DMS79 (cell line): ENCODE measurements around the gene CCDC137.
"Not testable (repeated sequence)": the region's sequence is repeated elsewhere in the genome, so short reads cannot be mapped to it uniquely, and the experiment has no call there.

Experiments used
- DNase-seq: peaks from one replicate; lab custom pipeline; 2025; lab: John Stamatoyannopoulos, UW

The CCDC137 gene, protein sequence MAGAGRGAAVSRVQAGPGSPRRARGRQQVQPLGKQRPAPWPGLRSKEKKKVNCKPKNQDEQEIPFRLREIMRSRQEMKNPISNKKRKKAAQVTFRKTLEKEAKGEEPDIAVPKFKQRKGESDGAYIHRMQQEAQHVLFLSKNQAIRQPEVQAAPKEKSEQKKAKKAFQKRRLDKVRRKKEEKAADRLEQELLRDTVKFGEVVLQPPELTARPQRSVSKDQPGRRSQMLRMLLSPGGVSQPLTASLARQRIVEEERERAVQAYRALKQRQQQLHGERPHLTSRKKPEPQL

GRCh38 chr17:81666342-81667191 lies at the start of gene CCDC137, which contains the start of gene OXLD1:
Gene CCDC137, plus strand, starts transcription at chr17:81666737. Its CDS starts 30 bp downstream, at chr17:81666767.
Gene OXLD1, minus strand, starts transcription at chr17:81666605. Its CDS starts 28 bp downstream, at chr17:81666577.
- peak; percentile 50 for DNase-seq

- DNase-seq: no peak
These were observed 49.7 kb upstream of the CCDC137 start for GRCh38 chr17:81616877-81617276.

DNA sequence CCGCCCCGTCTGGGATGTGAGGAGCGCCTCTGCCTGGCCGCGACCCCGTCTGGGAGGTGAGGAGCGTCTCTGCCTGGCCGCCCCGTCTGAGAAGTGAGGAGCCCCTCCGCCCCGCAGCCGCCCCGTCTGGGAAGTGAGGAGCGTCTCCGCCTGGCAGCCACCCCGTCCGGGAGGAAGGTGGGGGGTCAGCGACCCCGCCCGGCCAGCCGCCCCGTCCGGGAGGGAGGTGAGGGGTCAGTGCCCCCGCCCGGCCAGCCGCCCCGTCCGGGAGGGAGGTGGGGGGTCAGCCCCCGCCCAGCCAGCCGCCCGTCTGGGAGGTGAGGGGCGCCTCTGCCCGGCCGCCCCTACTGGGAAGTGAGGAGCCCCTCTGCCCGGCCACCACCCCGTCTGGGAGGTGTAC lies 48.2 kb upstream of the CCDC137 start:
- not testable (repeated sequence) for DNase-seq

GRCh38 chr17:81621494-81622130 lies 44.9 kb upstream of the CCDC137 start:
- no peak for DNase-seq

GRCh38 chr17:81630274-81630673 lies 36.3 kb upstream of the CCDC137 start:
- DNase-seq: no peak

GRCh38 chr17:81631482-81631881 lies 35.1 kb upstream of the CCDC137 start:
- DNase-seq: no peak

- no peak for DNase-seq
These were observed 31.1 kb upstream of the CCDC137 start for GRCh38 chr17:81635431-81635830.

DNA sequence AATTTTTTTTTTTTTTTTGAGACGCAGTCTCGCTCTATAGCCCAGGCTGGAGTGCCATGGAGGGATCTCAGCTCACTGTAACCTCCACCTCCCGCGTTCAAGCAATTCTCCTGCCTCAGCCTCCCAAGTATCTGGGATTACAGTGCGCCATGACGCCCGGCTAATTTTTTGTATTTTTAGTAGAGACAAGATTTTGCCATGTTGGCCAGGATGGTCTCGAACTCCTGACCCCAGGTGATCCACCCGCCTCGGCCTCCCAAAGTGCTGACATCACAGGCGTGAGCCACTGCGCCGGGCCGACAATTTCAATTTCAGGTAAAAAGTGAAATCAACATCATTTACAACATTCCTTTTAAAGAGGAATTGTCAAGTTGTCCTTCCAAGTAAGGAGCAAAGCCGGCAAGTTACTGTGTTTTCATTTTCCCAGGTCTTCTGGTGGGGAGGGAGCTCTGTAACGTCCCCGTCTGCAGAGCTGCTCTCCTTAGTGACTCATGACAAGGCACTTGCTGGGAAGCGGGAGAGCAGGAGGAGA lies 30.5 kb upstream of the CCDC137 start:
- DNase-seq: no peak

GRCh38 chr17:81636505-81637288 lies 29.8 kb upstream of the CCDC137 start, which contains the start of the genes NPLOC4 and TSPAN10:
Gene NPLOC4, minus strand, starts transcription at chr17:81637112. Its CDS starts 182 bp downstream, at chr17:81636930.
Gene TSPAN10, plus strand, starts transcription at chr17:81637196. Its CDS starts 5,217 bp downstream, at chr17:81642413.
- DNase-seq: no peak

- no peak for DNase-seq
These were observed 27.9 kb upstream of the CCDC137 start for GRCh38 chr17:81638683-81639082.

- no peak for DNase-seq
These were observed 26.5 kb upstream of the CCDC137 start for GRCh38 chr17:81640011-81640410.

DNA sequence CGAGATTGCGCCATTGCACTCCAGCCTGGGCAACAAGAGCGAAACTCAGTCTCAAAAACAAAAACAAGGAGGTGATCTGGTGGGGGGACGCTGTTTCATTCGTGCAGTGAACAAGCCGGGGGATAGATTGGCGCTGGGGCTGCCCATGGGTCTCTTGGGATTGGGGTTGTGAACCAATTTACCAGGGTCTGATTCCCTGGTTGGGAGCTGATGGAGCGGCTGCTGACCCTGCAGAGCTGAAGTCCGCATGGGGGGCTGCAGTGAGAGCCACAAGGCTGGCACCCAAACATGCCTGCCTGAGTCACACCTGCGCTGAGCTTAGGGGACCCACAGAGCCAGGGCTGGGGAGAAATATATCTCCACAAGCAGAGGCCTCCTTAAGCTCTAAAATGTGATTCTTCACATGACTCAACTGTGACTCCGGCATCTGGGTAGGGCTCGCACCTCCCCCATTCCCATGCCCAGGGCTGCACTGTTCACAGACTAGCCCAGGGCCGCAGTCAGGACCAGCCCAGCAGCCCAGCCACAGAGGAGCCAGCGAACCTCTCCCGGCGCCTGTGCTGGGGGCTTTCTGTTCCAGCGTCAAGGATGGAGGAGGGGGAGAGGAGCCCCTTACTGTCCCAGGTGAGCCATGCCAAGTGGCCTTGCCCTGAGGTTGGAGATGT lies 24.6 kb upstream of the CCDC137 start:
- no peak for DNase-seq

- DNase-seq: no peak
These were observed 22.0 kb upstream of the CCDC137 start for GRCh38 chr17:81644496-81644895.

DNA sequence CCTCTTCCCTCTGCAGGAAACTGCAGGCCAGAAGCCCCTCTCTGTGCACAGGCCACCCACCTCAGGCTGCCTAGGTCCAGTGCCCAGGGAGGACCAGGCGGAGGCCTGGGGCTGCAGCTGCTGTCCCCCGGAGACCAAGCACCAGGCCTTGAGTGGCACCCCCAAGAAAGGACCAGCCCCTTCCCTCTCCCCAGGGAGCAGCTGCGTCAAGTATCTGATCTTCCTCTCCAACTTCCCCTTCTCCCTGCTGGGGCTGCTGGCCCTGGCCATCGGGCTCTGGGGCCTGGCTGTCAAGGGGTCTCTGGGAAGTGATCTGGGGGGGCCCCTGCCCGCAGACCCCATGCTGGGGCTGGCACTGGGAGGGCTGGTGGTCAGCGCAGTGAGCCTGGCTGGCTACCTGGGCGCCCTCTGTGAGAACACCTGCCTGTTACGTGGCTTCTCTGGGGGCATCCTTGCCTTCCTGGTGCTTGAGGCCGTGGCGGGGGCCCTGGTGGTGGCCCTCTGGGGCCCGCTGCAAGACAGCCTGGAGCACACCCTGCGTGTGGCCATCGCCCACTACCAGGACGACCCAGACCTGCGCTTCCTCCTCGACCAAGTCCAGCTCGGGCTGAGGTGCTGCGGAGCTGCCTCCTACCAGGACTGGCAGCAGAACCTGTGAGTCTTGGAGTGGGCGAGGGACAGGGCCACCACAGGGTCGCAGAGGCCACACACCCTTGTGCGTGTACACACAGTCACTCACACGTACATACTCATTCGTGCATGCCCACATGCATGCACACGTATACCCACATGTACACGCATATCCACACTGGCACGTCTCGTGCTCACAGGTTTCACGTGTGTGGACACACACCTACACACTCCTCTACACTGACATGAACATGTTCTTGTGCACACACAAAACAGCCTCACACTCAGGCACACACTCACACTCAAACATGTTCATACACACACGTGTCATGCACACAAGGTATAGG lies 21.3 kb upstream of the CCDC137 start:
- DNase-seq: no peak

DNA sequence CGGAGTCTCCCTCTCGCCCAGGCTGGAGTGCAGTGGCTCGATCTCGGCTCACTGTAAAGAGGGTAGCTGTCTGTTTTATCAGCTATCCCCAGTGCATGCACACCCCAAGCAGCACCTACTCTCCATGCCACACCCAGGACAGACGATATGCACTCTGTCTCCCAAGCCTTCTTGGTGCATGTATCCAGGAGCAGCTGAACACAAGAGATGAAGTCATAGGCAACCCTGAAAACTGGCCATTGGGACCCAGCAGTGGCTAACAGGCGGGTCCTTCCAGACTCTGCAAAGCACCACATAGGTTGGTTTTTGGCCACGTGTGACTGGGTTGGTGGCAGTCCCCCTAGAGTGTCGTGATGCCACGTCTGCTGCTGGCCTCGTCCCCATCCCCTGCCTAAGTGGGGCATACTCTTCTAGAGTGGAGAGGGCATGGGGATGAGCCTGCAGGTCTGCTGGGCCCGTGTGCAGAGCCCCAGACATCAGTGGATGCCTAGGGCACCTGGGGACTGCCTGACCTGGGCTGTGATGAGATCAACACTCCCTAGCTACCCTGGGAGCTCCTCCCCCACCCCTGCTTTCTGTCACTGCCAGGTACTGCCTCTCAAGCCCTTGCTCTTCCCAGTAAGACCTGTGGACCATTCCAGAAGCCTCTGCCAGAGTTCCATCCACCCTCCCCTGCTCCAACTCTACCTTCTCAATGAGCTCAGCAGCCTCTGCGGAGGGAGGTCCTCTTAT lies 19.5 kb upstream of the CCDC137 start:
- no peak for DNase-seq

- DNase-seq: no peak
These were observed 18.9 kb upstream of the CCDC137 start for GRCh38 chr17:81647640-81648012.

- DNase-seq: no peak
These were observed 18.4 kb upstream of the CCDC137 start for GRCh38 chr17:81648013-81648706.

- DNase-seq: no peak
These were observed 17.8 kb upstream of the CCDC137 start for GRCh38 chr17:81648707-81649085.
